HG03558 (cell line): ENCODE data around the gene NRSN1.

ENCODE experiments used
- ATAC-seq: cut with Tn5 transposase; IDR thresholded peaks from one replicate; pipeline ENCODE4 v1.9.1; 2021; ENCODE audit warnings: moderate number of reproducible peaks; ENCODE audit not compliant: unreplicated experiment; ENCODE audit errors: extremely low read depth

Gene NRSN1, protein sequence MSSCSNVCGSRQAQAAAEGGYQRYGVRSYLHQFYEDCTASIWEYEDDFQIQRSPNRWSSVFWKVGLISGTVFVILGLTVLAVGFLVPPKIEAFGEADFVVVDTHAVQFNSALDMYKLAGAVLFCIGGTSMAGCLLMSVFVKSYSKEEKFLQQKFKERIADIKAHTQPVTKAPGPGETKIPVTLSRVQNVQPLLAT

GRCh38 chr6:24125980-24126379, at the start of gene NRSN1:
Gene NRSN1 (plus strand): TSS chr6:24126215. CDS start chr6:24134328, 8,113 bp downstream.
- no peak for ATAC-seq

DNA sequence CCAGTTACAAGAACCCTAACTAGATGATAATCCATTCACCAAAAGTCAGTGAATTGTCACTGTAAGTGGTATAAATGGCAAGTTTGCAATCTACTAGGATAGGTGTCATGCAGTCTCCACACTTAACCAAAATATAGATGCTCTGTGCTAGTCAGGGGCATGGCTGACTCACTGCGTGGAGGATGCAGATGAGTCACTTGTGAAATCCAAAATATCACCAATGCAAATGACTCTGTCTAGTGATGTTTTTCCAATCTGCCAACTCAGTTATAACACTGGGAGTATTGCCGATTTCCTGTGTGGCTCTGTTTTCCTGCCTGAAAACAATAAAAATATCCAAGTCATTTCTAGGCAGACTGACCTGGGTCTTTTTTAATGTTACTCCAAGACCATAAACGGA, 47.8 kb upstream of the NRSN1 start:
- no peak for ATAC-seq

- ATAC-seq: no peak
Observed at GRCh38 chr6:24079076-24079475, 46.9 kb upstream of the NRSN1 start.

GRCh38 chr6:24080711-24081110, 45.3 kb upstream of the NRSN1 start:
- ATAC-seq: no peak

DNA sequence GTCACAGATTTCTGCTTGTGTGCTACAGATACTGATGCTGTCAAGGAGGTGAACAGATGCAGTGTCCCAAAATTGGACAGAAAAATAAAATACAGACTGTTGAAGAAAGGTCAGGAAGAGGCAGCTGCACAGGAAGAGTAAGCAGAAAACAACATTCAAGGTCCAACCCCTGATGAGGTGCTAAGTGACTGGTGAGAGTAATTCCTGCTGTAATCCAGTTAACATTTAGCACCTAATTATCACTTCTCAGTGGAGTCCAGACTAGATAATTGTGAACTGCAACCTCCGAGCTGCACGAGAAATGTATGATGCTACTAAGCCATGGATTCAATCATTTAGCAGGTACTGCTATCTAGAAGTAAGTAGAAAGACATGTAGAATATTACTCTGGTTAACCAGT, 36.3 kb upstream of the NRSN1 start:
- ATAC-seq: no peak

- no peak for ATAC-seq
Observed at GRCh38 chr6:24092407-24092806, 33.6 kb upstream of the NRSN1 start.

- ATAC-seq: no peak
Observed at GRCh38 chr6:24093381-24093780, 32.6 kb upstream of the NRSN1 start.

- ATAC-seq: no peak
Observed at GRCh38 chr6:24099181-24099580, 26.8 kb upstream of the NRSN1 start.

GRCh38 chr6:24100024-24100769, 25.8 kb upstream of the NRSN1 start:
- no peak for ATAC-seq

- no peak for ATAC-seq
Observed at GRCh38 chr6:24100770-24101155, 25.3 kb upstream of the NRSN1 start.

DNA sequence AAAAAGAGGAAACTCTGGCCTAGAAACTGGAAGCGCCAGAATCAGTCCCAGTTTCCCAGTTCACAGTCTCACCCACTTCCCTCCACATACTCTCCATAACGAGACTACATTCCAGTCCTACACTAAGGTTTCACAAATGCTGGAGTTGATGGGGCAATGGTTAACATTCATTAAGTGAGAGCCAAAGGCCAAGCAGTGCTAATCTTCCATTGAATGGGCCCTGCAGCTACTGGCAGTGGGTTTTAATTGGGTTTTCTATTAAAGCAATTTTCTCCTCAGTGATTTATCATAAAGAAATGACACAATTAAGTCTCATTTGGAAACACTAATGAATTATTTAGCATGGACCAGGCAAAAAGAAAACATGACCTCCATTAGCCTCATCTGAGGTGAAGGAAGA, 20.8 kb upstream of the NRSN1 start:
- ATAC-seq: no peak

DNA sequence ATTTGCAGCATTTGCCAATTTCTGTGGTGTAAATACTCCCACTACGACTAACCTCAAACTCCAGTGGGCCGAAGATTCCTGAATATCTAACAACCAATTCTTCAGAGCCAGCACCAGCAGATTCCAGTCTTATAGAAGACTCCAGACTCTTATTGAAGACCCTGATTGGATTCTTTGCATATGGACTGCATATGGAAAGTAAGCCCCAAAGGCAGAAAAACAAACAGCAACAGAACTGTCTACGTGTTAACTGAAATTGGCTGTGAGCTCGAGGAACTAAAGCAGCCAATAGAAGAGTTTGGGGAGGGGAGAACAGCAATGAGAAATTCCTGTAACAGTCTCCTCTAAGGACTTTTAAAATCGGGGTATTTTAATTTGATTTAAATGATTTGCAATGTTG, 19.7 kb upstream of the NRSN1 start:
- no peak for ATAC-seq

DNA sequence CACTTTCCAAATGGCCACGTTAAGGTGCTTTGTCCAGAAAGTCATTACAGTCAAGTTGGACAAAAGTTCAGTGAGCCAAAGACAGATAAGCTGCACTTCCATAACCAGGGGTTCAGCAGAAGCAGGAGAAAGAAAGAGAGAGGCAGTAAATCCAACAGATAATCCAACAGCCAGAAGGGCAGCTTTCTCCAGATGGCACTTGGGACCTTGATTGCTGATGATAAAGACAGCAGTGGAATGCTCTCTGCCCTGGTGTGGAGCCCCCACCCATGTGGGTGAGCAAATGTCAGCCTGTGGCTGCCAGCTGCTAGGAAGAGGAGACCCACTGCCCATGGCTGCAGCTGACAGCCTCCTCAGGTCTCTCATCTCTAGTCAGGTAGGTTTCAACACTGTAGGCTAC, 18.7 kb upstream of the NRSN1 start:
- no peak for ATAC-seq

DNA sequence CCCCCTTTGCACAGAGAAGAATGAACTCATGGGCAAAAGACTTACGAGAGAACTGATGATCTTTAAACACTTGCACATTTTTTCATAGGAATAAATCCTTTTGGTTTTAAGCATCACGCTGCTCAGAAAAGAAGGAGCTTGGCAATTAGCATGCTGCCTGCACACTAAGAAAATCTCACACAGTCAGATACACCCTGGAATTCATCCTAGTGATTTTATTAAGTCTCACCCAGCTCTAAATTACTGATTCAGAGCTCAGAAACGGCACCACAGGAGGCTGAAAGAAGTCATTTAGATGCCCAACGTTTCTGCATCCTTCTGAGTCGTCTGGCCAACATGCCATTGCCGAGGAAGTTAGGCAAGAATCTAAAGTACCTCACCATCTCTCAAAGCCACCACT, 18.0 kb upstream of the NRSN1 start:
- no peak for ATAC-seq

DNA sequence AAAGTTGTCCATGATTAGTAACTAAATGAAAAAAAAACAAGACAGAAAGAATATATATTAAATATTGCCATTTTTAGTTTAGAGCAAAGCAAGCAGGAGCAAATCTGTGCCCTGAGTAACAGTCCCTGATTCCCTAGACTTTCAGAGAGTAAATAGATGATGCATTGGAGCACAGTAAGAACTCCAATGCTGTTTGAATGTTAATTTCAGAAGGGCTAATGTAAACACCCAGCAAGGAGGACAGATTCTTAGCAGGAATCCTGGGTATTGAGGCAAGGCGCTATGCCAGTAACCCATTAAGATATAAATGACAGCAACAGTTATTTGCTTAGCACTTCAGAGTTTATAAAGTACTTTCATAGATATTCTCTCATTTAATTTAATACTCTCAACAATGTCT, 15.6 kb upstream of the NRSN1 start:
- no peak for ATAC-seq

GRCh38 chr6:24113891-24114290, 12.1 kb upstream of the NRSN1 start:
- no peak for ATAC-seq

GRCh38 chr6:24117021-24117420, 9.0 kb upstream of the NRSN1 start:
- no peak for ATAC-seq

DNA sequence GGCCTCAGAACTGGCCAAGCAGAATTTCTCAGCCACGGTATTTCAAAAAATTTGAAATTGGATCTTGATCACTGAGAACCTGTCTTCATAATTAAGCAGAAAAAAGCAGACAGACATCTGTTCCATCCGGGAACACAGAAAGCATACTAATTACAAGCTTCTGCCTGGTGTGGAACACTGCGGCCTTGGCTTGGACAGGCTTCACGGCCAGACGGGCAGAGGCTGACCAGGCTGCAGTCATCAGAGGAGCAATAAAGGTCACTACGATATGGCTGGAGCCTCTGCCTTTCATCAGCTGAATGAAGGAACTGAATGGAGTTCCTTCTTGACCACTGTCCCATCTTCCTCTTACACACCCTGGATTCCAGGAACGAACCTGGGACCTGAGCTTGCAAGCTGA, 3.9 kb upstream of the NRSN1 start:
- ATAC-seq: no peak

- ATAC-seq: no peak
Observed at GRCh38 chr6:24126586-24127192, 674 bp downstream of the NRSN1 start.

DNA sequence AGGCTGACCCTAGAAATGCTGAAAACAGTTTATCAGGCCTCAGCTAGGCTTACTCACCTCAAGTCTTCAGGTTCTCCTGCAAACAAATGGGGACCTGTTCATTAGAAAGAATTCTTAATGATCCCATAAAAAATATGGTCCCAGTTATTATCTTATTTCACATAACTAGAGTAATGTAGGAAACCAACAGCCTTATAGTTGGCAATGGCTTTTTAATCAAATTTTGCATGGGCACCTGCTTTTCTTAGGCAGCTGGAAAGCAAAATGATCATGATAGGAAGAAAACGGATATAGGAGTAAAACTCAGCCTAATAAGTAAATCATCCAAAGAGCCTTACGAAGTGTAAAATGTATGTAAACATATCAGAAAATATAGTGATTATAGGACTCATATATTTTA, 1.3 kb downstream of the NRSN1 start:
- no peak for ATAC-seq

DNA sequence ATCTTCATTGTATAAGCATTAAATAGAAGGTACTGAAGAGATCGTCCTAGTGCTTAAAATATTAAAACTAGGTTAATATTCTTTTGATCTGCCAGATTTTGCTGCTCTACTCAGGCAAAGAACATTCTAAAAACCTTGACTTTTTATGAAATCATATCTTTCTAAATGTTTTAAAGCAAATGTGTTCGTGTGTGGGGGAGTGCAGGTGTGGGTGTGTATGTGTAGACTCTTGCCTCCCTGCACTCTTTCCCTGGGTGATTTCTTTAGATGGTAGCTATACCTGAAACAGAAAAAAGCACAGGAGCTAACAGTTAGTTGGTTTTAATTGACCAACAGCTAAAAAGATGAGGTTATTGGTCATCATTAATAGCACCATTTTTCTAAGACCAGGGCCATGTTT, 5.7 kb downstream of the NRSN1 start:
- ATAC-seq: no peak

DNA sequence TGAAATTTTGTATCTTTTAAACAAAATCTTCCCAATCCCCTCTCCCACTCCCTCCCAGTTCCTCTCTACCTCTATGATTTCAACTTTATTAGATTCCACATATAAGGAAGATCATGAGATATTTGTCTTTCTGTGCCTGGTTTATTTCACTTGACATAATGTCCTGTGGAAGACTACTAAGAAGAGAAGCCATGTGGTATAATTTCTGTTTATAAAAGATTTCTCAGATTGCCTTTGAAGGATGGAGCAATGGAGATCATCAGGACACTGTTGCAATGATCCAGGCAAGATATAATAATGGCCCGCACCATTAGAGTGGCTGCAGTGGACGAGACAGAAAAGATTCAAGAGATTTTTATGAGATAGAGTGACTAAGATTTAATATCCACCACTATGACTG, 13.1 kb downstream of the NRSN1 start:
- ATAC-seq: no peak
